Prostate gland (tissue), 2 donors: ENCODE measurements around the gene BZW2. TPM values are rescaled to one million over a fixed set of nuclear protein-coding genes. Genes with fewer than 3 reads are reported as not detected.
A peak's percentile ranks its signal among the peaks of the same experiment; 100 is the strongest.

Experiments
- DNase-seq: peaks from one replicate; pipeline ENCODE4 v3.0.0-alpha.2; 2019; ENCODE audit warnings: low spot score
- H3K27ac ChIP-seq, 2 donors: fragments of 200-600 bp; sonication (generic); 2 replicates each; pipeline ENCODE4 v1.5.1; 2017 to 2019
- H3K27me3 ChIP-seq: fragments of 200-600 bp; sonication (generic); replicated peaks from 2 replicates; pipeline ENCODE4 v1.5.1; 2019; ENCODE audit not compliant: insufficient read depth
- H3K36me3 ChIP-seq, 2 donors: fragments of 200-600 bp; sonication (generic); 1 replicate in 1 of 2; 2 replicates in 1 of 2; pipeline versions ENCODE4 v1.5.1 to v1.8.1; 2017 to 2019
- H3K4me1 ChIP-seq: fragments of 200-600 bp; sonication (generic); replicated peaks from 2 replicates; pipeline ENCODE4 v1.5.1; 2019
- H3K4me3 ChIP-seq, 2 donors: fragments of 200-600 bp; sonication (generic); 2 replicates each; pipeline ENCODE4 v1.5.1; 2017 to 2019
- H3K9me3 ChIP-seq: fragments of 200-600 bp; sonication (generic); 2 replicates; pipeline ENCODE4 v1.5.1; 2017
- CTCF ChIP-seq, 4 experiments: fragments of 200-600 bp in 2 of 4; fragments of 450-650 bp in 2 of 4; sonication (generic) in 2 of 4; IDR thresholded peaks; 1 replicate in 3 of 4; 2 replicates in 1 of 4; pipeline ENCODE4 v1.5.1; 2016 to 2019; ENCODE audit warnings: antibody characterized with exemption in 4 of 4, mild to moderate bottlenecking in 2 of 4, moderate library complexity in 2 of 4
- POLR2A ChIP-seq: fragments of 450-650 bp; IDR thresholded peaks from one replicate; pipeline ENCODE4 v1.6.1; 2016; ENCODE audit warnings: antibody characterized with exemption, mild to moderate bottlenecking
- POLR2AphosphoS5 ChIP-seq: sonication (generic); formaldehyde crosslinking; IDR thresholded peaks from one replicate; pipeline ENCODE4 v1.6.1; 2017; ENCODE audit warnings: antibody characterized with exemption
- WGBS: methylation state at CpG from one replicate; pipeline ENCODE4 v1.1.5; 2018; 5-methylcytosine and 5-hydroxymethylcytosine counted together
- intact Hi-C: fragments of 100-400 bp; cut with DNase I; formaldehyde crosslinking; loops from one replicate; pipeline ENCODE4 v1.14.2; 2022
- total RNA-seq, 2 donors: library from RNA; depleted of rRNA; stranded (reverse); fragments of >200 nt; gene quantifications; one replicate each; pipeline ENCODE4 v1.1.0, GENCODE V29; 2016

The BZW2 gene
- total RNA-seq, 2 donors from 2014 or later, result 31.0 to 33.5 TPM

GRCh38 chr7:16660702-16661464, 14.9 kb downstream of the BZW2 start:
- no peaks in the 10 kb centered on the region for H3K27me3 ChIP-seq
- no peaks in the 10 kb centered on the region for H3K36me3 ChIP-seq
- no peak overlapping the region for H3K4me3 ChIP-seq
- H3K9me3 ChIP-seq, result no peaks in the 10 kb centered on the region
- no peaks in the 10 kb centered on the region for H3K4me1 ChIP-seq
- no peak for DNase-seq
- TF ChIP-seq POLR2A, result no peak
- TF ChIP-seq CTCF (IDR thresholded peaks at IDR 0.05), result no peak
- no peak for TF ChIP-seq POLR2AphosphoS5
- intact Hi-C loops, result no loop called here
- 84% methylated on average over 5 of the region's 5 CpGs for WGBS
- H3K27ac ChIP-seq, result no peak overlapping the region

- Histone ChIP-seq H3K27me3 (no peaks in the 10 kb centered on the region), H3K4me3 (no peak overlapping the region), H3K36me3 (no peaks in the 10 kb centered on the region), H3K9me3 (no peaks in the 10 kb centered on the region), H3K4me1 (no peaks in the 10 kb centered on the region), H3K27ac (peak overlapping the region in 1 of 2 donors; percentile 8)
- no peak for DNase-seq
- WGBS, result 51% methylated on average over 1 of the region's 1 CpG
- TF ChIP-seq CTCF (IDR thresholded peaks at IDR 0.05) (no peak), POLR2A (no peak), POLR2AphosphoS5 (no peak)
- intact Hi-C loops, result no loop called here
Measured at GRCh38 chr7:16661924-16662323, 15.9 kb downstream of the BZW2 start.

- 42% methylated on average over 3 of the region's 3 CpGs for WGBS
Measured at GRCh38 chr7:16667355-16667754, 21.4 kb downstream of the BZW2 start.

GRCh38 chr7:16668049-16668858, 22.3 kb downstream of the BZW2 start:
- WGBS, result 40% methylated on average over 11 of the region's 11 CpGs
- intact Hi-C loops, result no loop called here
- Histone ChIP-seq H3K36me3 (no peaks in the 10 kb centered on the region), H3K27ac (peak overlapping the region; percentile 74 to 75), H3K4me3 (no peak overlapping the region), H3K9me3 (no peaks in the 10 kb centered on the region), H3K4me1 (peaks cover 5% of the 10 kb centered on the region), H3K27me3 (no peaks in the 10 kb centered on the region)
- peak; percentile 89 for DNase-seq
- TF ChIP-seq CTCF (IDR thresholded peaks at IDR 0.05) (peak in 2 of 4 experiments; percentile 33 to 54), POLR2AphosphoS5 (peak; percentile 95), POLR2A (peak; percentile 21)

More at GRCh38 chr7:16667355-16667754, 21.4 kb downstream of the BZW2 start:
- no peak for DNase-seq
- intact Hi-C loops, result no loop called here
- TF ChIP-seq POLR2A, result no peak
- TF ChIP-seq CTCF (IDR thresholded peaks at IDR 0.05), result no peak
- TF ChIP-seq POLR2AphosphoS5, result peak; percentile 63
- peaks cover 5% of the 10 kb centered on the region for H3K4me1 ChIP-seq
- H3K4me3 ChIP-seq, result no peak overlapping the region
- H3K36me3 ChIP-seq, result no peaks in the 10 kb centered on the region
- no peaks in the 10 kb centered on the region for H3K27me3 ChIP-seq
- no peaks in the 10 kb centered on the region for H3K9me3 ChIP-seq
- peak overlapping the region; percentile 74 to 75 for H3K27ac ChIP-seq
